Smooth muscle cell of the brain vasculature (primary cell): ENCODE measurements around the gene GPR157.
"Not testable (repeated sequence)": the region's sequence is repeated elsewhere in the genome, so short reads cannot be mapped to it uniquely, and the experiment has no call there.

Experiments used
- DNase-seq: peaks from one replicate; pipeline ENCODE4 v3.0.0-alpha.2; 2012; ENCODE audit warnings: low read depth, low spot score

The GPR157 gene

GRCh38 chr1:9128520-9129265 lies at the start of gene GPR157:
TSS of gene GPR157 (minus strand) at chr1:9129102. CDS start at chr1:9129027, 75 bp downstream.
- no peak for DNase-seq

DNA sequence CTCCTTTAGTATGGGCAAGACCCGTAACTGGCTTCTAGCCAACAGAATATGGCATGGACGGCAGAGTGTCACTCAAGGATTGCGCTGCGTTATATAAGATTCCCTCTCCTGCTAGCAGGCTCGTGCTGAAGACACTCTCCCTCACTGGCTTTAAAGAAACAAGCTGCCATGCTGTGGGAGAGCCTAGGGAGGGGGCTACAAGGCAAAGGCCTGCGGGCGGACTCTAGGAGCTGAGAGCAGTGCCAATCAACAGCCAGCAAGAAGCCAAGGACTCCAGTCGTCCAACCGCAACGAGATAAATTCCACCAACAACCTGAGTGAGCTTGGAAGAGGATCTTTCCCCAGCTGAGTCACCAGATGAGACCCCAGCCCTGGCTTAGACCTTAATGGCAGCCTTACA lies 45.9 kb upstream of the GPR157 start:
- no peak for DNase-seq

- no peak for DNase-seq
Measured at GRCh38 chr1:9174243-9174642, 45.3 kb upstream of the GPR157 start.

GRCh38 chr1:9169601-9170137 lies 40.8 kb upstream of the GPR157 start:
- DNase-seq: no peak

DNA sequence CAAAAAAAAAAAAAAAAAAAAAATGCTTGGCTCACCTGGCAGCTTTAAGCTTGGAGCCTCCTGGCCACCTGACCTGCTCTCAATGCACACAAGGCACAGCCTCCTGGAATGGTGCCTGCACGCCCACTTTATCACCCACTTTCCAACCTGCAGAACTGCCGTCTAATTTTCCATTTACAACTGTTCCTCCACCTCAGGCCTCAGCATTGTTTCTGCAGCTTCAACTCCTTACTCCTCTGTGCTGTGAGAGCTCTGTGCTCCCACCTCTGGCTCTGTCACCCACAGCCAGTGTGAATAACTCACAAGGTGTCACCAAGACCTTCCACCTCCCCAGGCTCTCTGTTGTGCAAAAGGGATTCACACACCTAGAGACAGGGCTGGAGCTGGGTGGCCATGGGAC lies 38.7 kb upstream of the GPR157 start:
- DNase-seq: no peak

DNA sequence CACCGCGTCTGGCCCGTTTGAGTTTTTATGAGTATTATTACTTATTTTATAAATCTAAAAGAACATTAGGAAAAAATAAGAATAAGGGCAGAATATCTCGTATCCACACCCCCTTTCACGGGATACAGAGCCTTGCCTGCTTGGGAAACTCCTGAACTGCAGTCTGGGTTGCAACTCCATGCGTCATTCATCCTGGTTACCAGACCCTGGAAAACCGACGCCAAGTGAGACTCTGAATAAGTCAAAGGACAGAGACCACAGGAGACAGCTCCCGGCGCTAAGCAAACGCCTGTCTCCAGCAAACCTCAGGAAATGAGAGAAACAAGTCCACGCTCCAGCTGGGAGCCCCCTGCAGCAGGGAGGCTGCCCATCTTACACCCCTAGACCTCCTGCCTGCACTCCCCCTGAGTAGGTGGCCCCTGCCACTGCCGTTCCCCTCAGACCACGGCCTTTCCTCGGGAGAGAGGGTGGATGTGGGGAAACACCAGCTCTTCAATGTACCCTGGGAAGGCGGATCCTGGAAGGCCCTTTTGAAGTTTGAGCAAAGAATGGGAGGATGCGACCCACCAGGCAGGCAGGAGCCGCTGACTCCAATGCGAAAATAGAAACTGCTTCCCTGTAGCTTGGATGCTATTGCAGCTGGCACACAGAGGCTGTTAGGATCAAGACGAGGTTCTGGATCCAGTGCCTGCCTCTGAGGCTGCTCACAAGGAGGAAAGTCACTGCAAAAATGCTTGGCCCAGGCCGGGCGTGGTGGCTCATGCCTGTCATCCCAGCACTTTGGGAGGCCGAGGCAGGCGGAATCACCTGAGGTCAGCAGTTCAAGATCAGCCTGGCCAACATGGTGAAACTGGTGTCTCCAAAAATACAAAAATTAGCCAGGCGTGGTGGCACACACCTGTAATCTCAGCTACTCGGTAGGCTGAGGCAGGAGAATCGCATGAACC lies 37.7 kb upstream of the GPR157 start:
- peak; percentile 98 for DNase-seq

- no peak for DNase-seq
Measured at GRCh38 chr1:9165396-9165795, 36.5 kb upstream of the GPR157 start.

- no peak for DNase-seq
Measured at GRCh38 chr1:9164919-9165318, 36.0 kb upstream of the GPR157 start.

- DNase-seq: no peak
Measured at GRCh38 chr1:9164532-9164900, 35.6 kb upstream of the GPR157 start.

DNA sequence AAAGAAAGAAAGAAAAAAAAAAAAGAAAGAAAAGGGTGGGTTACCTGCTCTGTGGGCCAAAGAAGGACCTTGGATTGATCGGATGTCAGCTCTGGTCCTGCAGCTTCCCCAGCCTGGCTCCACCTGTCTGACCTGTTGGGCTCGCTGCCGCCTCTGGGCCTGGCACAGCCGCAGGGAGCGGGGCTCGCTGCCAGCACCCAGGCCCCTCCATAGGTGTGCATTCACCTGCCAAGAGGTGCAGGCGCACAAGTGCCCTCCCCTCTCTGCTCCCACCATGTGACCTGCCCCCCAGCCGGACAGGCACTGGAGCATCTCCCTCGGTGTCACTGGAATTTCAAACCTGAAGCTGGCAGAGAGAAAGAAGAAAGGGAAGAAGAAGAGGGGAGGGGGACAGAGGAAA lies 33.1 kb upstream of the GPR157 start:
- DNase-seq: no peak

DNA sequence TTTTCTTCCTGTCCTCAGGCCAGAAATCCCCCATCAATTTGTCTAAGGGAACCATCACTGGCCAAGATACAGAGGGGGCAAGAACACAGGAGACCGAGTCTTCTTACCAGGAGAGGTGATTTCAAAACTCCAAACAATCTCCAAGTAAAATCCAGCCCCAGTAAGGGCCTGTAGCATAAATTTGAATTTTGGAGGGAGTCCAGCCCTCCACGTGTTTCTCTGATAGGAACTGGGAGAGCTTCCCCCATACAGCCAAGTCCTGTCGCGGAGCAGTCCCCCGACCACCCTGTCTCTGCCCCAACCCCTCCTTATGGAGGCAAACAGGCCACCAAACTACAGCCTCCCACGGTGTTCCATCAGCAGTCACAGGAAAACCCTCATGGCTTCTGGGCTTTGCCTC lies 32.4 kb upstream of the GPR157 start:
- DNase-seq: no peak

GRCh38 chr1:9160079-9160717 lies 31.3 kb upstream of the GPR157 start:
- DNase-seq: no peak

DNA sequence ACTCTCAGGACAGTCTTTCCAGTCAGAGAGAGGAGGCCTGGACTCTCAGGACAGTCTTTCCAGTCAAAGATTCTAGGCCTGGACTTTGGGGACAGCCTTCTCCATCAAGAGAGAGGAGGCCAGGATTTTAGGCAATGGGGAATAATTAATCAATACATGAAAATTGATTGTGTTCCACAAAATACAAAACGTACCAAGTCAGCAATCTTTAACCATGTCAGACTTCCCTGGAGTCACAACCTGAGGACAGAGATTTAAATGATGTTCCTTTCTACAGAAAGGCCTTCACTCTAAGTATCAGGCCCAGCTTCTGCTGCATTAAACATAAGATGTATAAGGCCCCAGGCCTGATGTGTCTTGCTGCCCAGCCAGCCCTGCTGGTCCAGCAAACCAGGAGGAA lies 27.0 kb upstream of the GPR157 start:
- DNase-seq: no peak

GRCh38 chr1:9155405-9155804 lies 26.5 kb upstream of the GPR157 start:
- not testable (repeated sequence) for DNase-seq

DNA sequence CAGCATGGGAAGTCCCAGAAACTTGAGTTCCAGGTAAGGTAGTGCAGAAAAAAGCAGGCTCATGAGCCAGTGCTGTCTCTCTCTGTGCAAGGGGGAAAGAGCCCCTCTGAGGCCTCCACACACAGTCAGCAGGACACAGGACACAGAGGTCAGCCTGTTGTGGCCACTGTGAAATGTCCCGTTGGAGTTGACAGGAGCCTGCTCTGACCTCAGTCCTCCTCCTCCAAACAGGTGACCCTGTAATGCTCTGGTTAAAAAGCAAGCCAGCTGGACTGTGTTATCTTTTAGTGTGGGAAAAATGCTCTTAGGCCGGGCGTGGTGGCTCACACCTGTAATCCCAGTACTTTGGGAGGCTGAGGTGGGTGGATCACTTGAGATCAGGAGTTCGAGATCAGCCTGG lies 24.2 kb upstream of the GPR157 start:
- DNase-seq: no peak

- no peak for DNase-seq
Measured at GRCh38 chr1:9152535-9152934, 23.6 kb upstream of the GPR157 start.

DNA sequence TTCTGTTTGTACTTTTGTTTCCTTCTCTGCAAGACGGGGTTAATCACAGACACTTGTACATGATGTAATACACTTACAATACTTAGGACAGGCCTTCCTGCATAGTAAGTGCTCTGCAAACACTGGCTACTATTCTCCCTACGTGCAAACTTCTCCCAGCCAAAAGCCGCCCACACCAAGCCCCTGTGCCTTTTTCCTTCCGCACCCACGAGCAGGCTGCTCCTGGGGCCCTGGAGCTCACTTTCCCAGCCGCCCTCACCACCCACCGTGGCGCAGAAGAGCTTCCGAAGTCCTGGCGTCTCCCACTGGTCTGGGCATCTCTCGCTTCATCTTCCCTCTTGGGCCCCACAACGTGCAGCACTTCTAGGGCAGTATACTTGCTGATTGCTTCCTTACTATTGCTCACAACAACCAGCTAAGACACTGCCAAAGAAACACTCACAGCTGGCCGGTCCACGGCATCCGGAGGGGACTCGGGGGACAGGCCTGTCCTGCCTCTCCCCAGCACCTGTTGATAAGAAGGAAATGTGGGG lies 22.5 kb upstream of the GPR157 start:
- no peak for DNase-seq

GRCh38 chr1:9150582-9151327 lies 21.9 kb upstream of the GPR157 start:
- no peak for DNase-seq

DNA sequence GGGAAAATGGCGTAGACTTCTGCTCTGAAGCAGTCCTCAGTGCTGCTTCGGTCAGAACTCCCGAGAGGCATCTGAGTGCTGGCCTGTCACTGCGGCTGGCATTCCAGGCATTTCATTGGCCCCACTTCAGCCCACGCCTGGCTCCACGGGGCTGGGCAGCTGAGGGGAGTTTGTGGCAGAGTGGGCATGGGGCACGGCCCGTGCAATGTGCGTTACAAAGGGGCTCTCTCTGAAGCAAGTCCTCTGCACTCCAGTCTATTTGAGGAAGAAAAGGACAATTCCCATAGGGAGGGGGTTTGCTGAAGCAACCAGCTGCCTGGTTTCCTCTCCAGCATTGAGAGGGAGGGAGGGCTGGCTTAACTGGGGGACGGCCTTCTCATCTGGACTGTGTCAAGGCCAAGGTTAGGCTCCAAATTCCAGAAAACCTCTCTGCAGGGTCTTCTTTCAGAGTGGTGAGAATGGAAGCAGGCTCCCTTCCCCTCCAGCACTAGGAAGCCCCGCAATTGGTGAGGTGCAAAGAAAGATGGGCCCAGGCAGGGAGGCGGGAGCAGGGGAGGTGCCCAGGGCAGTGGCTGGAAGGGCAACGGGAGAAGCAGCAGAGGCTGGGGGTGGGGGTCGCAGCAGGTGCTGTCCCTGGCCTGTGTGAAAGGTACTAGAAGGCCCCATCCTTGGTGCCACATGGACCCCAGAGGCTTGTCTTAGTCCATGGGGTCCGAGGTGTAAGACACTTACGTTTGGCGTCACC lies 21.1 kb upstream of the GPR157 start:
- no peak for DNase-seq

GRCh38 chr1:9149151-9149550 lies 20.2 kb upstream of the GPR157 start:
- no peak for DNase-seq
